LNCAP (cell line): ENCODE measurements around the gene PNPLA3.

Source experiments
- TF ChIP-seq, protein P1 (sequence below): fragments of 450-650 bp; IDR thresholded peaks from 2 replicates; pipeline ENCODE4 v1.5.1; 2017; ENCODE audit warnings: mild to moderate bottlenecking

PNPLA3 gene

GRCh38 chr22:43919106-43919973 is 4.3 kb upstream of the PNPLA3 start:
- TF ChIP-seq, protein P1, sequence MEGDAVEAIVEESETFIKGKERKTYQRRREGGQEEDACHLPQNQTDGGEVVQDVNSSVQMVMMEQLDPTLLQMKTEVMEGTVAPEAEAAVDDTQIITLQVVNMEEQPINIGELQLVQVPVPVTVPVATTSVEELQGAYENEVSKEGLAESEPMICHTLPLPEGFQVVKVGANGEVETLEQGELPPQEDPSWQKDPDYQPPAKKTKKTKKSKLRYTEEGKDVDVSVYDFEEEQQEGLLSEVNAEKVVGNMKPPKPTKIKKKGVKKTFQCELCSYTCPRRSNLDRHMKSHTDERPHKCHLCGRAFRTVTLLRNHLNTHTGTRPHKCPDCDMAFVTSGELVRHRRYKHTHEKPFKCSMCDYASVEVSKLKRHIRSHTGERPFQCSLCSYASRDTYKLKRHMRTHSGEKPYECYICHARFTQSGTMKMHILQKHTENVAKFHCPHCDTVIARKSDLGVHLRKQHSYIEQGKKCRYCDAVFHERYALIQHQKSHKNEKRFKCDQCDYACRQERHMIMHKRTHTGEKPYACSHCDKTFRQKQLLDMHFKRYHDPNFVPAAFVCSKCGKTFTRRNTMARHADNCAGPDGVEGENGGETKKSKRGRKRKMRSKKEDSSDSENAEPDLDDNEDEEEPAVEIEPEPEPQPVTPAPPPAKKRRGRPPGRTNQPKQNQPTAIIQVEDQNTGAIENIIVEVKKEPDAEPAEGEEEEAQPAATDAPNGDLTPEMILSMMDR = no peak

DNA sequence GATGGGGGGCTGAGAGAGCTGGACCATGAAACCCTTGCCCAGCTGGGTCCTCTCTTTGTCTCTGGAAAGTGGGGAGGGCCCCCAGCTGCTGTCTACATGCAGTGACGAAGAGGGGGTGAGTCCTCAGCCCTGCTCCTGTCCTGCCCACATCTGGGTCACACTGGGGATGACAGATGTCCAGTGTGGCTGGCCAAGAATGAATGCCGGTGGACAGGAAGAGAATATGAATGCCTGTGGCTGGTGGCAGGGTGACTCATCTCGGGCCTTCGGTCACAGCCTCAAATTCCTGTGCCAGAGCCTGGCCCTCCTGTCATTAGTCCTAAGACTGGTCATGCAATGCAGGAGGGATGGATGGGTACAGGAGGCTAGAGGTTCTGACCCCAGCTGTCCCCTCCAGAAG is 2.2 kb upstream of the PNPLA3 start:
- TF ChIP-seq, protein P1 = no peak

DNA sequence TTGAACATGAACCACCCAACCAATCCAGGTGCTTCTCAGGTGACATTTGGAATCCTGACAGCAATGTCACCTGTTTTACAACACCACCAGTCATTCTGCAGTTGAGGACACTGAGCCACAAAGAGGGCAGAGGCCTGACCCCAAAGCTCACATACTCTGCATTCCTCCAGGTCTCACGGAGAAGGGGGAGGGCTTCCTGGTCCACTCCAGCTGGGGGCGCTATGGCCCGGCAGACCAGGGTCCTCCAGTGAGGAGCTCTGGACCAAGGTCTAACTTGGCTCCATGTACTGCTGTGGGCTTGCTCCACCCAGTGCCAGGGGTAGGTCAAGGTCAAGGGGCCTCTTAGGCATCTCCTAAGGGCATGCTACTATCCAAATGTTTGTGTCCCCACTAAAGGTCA is 1.5 kb upstream of the PNPLA3 start:
- TF ChIP-seq, protein P1 = no peak

GRCh38 chr22:43923191-43923590 is 414 bp upstream of the PNPLA3 start:
- TF ChIP-seq, protein P1 = no peak

GRCh38 chr22:43924877-43925276 is 1.3 kb downstream of the PNPLA3 start:
- TF ChIP-seq, protein P1 = no peak

DNA sequence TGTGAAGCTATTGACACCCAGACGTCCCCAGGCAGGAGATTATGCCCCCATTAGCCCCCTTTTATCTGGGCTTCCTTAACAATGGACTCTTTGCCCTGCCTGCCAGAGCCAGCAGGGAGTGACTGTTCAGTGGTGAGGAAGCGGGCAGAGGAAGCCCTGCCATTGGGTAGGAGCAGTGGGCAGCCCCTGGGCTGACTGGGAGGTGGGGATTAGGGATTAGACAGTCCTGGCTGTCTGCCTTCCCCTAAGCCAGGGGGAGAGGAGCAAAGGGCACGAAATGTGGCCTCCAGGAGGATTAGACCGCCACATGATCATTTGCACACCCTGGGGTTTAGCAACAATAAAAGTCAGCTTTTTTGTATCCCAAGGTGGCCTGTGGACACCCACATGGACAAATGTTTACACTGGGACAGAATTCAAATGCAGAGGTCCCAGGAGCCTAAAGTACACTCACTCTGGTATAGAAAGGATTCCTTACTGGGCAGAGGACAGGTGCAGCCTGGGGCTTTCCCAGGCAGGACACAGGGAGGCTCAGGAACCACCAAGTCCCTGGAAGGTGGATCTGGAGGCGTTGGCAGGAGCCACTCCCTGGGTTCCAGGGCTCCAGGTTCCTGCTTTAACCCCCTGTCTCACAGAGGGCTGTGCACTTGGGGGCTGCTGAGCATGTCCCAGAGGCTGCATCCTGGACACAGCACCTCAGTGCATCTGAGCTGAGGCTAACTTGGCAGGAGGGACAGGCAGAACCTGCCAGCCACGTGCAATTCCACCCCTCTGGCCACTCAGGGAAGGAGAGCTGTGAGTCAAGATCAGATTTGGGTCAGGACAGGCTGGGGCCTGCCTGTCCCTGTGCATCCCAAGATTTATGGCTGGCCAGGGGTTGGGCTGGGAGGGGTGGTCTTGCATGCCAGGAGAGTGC is 2.1 kb downstream of the PNPLA3 start:
- TF ChIP-seq, protein P1 = no peak

DNA sequence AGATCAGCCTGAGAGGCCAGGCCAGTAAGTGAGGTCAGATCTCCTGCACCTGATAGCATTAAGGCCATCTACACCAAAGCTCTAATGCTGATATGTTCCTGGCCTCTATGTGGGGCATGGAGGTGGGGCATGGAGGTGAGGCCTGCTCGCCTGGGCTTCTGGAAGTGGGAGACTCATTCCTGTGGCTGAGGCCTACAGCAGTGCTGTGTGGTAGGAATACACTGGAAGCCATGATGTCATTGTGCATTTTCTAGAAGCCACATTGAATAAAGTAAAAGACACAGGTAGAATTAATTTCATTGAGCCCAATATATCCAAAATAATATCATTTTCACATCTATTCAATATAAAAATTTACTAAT is 2.7 kb downstream of the PNPLA3 start:
- TF ChIP-seq, protein P1 = no peak
